Regular cardiac myocyte (primary cell): ENCODE data around the gene SAMD13. TPM values are rescaled to one million over a fixed set of nuclear protein-coding genes. Genes with fewer than 3 reads are reported as not detected.

Source experiments
- total RNA-seq: library from RNA; depleted of rRNA; stranded (reverse); fragments of >200 nt; gene quantifications from 2 replicates; pipeline ENCODE4 v1.2.3, GENCODE V29; 2014

SAMD13 gene
- total RNA-seq = 0.56 and 0.77 TPM in 2 replicates

GRCh38 chr1:84301004-84301784, at the start of gene SAMD13:
Gene SAMD13, plus strand, starts transcription at chr1:84301708. Its CDS starts 1,527 bp downstream, at chr1:84303235.

GRCh38 chr1:84398175-84399155, 97.0 kb downstream of the SAMD13 start, which contains the start of gene DNASE2B:
Gene DNASE2B, plus strand, starts transcription at chr1:84398484. Its CDS starts 81 bp downstream, at chr1:84398565.

Other genes starting within 250 kb of the SAMD13 start
- 16.1 and 25.1 TPM in 2 replicates for gene PRKACB, start 157.4 kb upstream of the SAMD13 start, total RNA-seq
- gene DNASE2B, start 96.8 kb downstream of the SAMD13 start, total RNA-seq = not detected in 2 replicates
- gene RPF1, start 177.6 kb downstream of the SAMD13 start, total RNA-seq = 35.5 and 44.5 TPM in 2 replicates
- under 0.01 and 0.96 TPM in 2 replicates for gene SPATA1, start 204.7 kb downstream of the SAMD13 start, total RNA-seq
- 11.0 and 16.7 TPM in 2 replicates for gene GNG5, start 204.9 kb downstream of the SAMD13 start, total RNA-seq